HUES48 (cell line): ENCODE results near the gene IGF2R.
"Not testable (repeated sequence)": the region's sequence is repeated elsewhere in the genome, so short reads cannot be mapped to it uniquely, and the experiment has no call there.

Experiments
- H3K27ac ChIP-seq: one replicate; pipeline ENCODE4 v1.7.0; 2013; ENCODE audit warnings: low read depth, low read length, inconsistent platforms
- H3K27me3 ChIP-seq: 2 replicates; pipeline ENCODE4 v1.6.1; 2013; ENCODE audit warnings: mild to moderate bottlenecking, low read length; ENCODE audit not compliant: control insufficient read depth, insufficient read depth
- H3K36me3 ChIP-seq: 2 replicates; pipeline ENCODE4 v1.6.1; 2013; ENCODE audit warnings: low read length; ENCODE audit not compliant: control insufficient read depth, insufficient read depth
- H3K4me1 ChIP-seq: 2 replicates; pipeline ENCODE4 v1.6.1; 2013; ENCODE audit warnings: mild to moderate bottlenecking, low read length; ENCODE audit not compliant: control insufficient read depth, insufficient read depth
- H3K4me3 ChIP-seq: 2 replicates; pipeline ENCODE4 v1.5.1; 2013; ENCODE audit warnings: mild to moderate bottlenecking, low read depth, low read length
- H3K9ac ChIP-seq: 2 replicates; pipeline ENCODE4 v1.6.1; 2013; ENCODE audit warnings: mild to moderate bottlenecking, low read depth, low read length, moderate library complexity
- H3K9me3 ChIP-seq: 2 replicates; pipeline ENCODE4 v1.6.1; 2013; ENCODE audit warnings: low read length; ENCODE audit not compliant: control insufficient read depth, insufficient read depth

IGF2R gene

GRCh38 chr6:160103825-160104100, 134.9 kb downstream of the IGF2R start:
- H3K27ac ChIP-seq = no peak overlapping the region
- no peaks in the 10 kb centered on the region for H3K4me1 ChIP-seq
- H3K36me3 ChIP-seq = peaks cover 47% of the 10 kb centered on the region
- no peaks in the 10 kb centered on the region for H3K27me3 ChIP-seq
- no peak overlapping the region for H3K9ac ChIP-seq
- H3K4me3 ChIP-seq = no peak overlapping the region
- H3K9me3 ChIP-seq = no peaks in the 10 kb centered on the region

GRCh38 chr6:160104821-160105517, 136.1 kb downstream of the IGF2R start:
- H3K4me1 ChIP-seq = no peaks in the 10 kb centered on the region
- no peak overlapping the region for H3K9ac ChIP-seq
- peaks cover 42% of the 10 kb centered on the region for H3K36me3 ChIP-seq
- no peak overlapping the region for H3K4me3 ChIP-seq
- H3K9me3 ChIP-seq = no peaks in the 10 kb centered on the region
- H3K27me3 ChIP-seq = no peaks in the 10 kb centered on the region
- H3K27ac ChIP-seq = no peak overlapping the region

GRCh38 chr6:160106010-160106409, 137.1 kb downstream of the IGF2R start:
- Histone ChIP-seq H3K4me1 (no peaks in the 10 kb centered on the region), H3K9ac (no peak overlapping the region), H3K36me3 (peaks cover 36% of the 10 kb centered on the region), H3K4me3 (no peak overlapping the region), H3K27ac (no peak overlapping the region), H3K27me3 (no peaks in the 10 kb centered on the region), H3K9me3 (no peaks in the 10 kb centered on the region)

- peaks cover 4% of the 10 kb centered on the region; the same call in 1 of the 2 replicates for H3K4me1 ChIP-seq
- H3K36me3 ChIP-seq = peaks cover 29% of the 10 kb centered on the region
- no peak overlapping the region for H3K27ac ChIP-seq
- H3K9me3 ChIP-seq = no peaks in the 10 kb centered on the region
- no peaks in the 10 kb centered on the region for H3K27me3 ChIP-seq
- H3K4me3 ChIP-seq = no peak overlapping the region
- H3K9ac ChIP-seq = no peak overlapping the region
Observed at GRCh38 chr6:160106701-160107100, 137.8 kb downstream of the IGF2R start.

GRCh38 chr6:160108077-160108476, 139.2 kb downstream of the IGF2R start:
- Histone ChIP-seq H3K9ac (no peak overlapping the region), H3K9me3 (no peaks in the 10 kb centered on the region), H3K4me1 (peaks cover 7% of the 10 kb centered on the region; the same call in 1 of the 2 replicates), H3K4me3 (no peak overlapping the region), H3K27ac (no peak overlapping the region), H3K27me3 (no peaks in the 10 kb centered on the region), H3K36me3 (peaks cover 26% of the 10 kb centered on the region)

- no peak overlapping the region for H3K9ac ChIP-seq
Observed at GRCh38 chr6:160110586-160111123, 141.8 kb downstream of the IGF2R start.

GRCh38 chr6:160111806-160112205, 142.9 kb downstream of the IGF2R start:
- peaks cover 7% of the 10 kb centered on the region; the same call in 1 of the 2 replicates for H3K4me1 ChIP-seq
- H3K36me3 ChIP-seq = no peaks in the 10 kb centered on the region
- H3K4me3 ChIP-seq = no peak overlapping the region
- H3K27me3 ChIP-seq = no peaks in the 10 kb centered on the region
- no peaks in the 10 kb centered on the region for H3K9me3 ChIP-seq
- H3K9ac ChIP-seq = no peak overlapping the region
- H3K27ac ChIP-seq = peak overlapping the region; percentile 30

More at GRCh38 chr6:160110586-160111123, 141.8 kb downstream of the IGF2R start:
- H3K4me1 ChIP-seq = peaks cover 7% of the 10 kb centered on the region; the same call in 1 of the 2 replicates
- no peaks in the 10 kb centered on the region for H3K27me3 ChIP-seq
- no peak overlapping the region for H3K27ac ChIP-seq
- peaks cover 5% of the 10 kb centered on the region for H3K36me3 ChIP-seq
- H3K4me3 ChIP-seq = no peak overlapping the region
- no peaks in the 10 kb centered on the region for H3K9me3 ChIP-seq

- H3K9ac ChIP-seq = no peak overlapping the region
- no peak overlapping the region for H3K27ac ChIP-seq
- peaks cover 7% of the 10 kb centered on the region; the same call in 1 of the 2 replicates for H3K4me1 ChIP-seq
- no peak overlapping the region for H3K4me3 ChIP-seq
- peaks cover 2% of the 10 kb centered on the region; the same call in 1 of the 2 replicates for H3K9me3 ChIP-seq
- no peaks in the 10 kb centered on the region for H3K36me3 ChIP-seq
- no peaks in the 10 kb centered on the region for H3K27me3 ChIP-seq
Observed at GRCh38 chr6:160112628-160113299, 143.9 kb downstream of the IGF2R start.

GRCh38 chr6:160114536-160114935, 145.7 kb downstream of the IGF2R start:
- not testable (repeated sequence) for H3K4me1 ChIP-seq, H3K4me3 ChIP-seq, H3K9ac ChIP-seq, H3K27me3 ChIP-seq, H3K27ac ChIP-seq, H3K36me3 ChIP-seq
- peaks cover 12% of the 10 kb centered on the region for H3K9me3 ChIP-seq

GRCh38 chr6:160115421-160115820, 146.5 kb downstream of the IGF2R start:
- Histone ChIP-seq H3K4me3 (no peak overlapping the region), H3K9me3 (peaks cover 12% of the 10 kb centered on the region), H3K36me3 (no peaks in the 10 kb centered on the region), H3K27me3 (no peaks in the 10 kb centered on the region), H3K9ac (no peak overlapping the region), H3K4me1 (peaks cover 7% of the 10 kb centered on the region; the same call in 1 of the 2 replicates), H3K27ac (no peak overlapping the region)

GRCh38 chr6:160116411-160116810, 147.5 kb downstream of the IGF2R start:
- peaks cover 12% of the 10 kb centered on the region for H3K9me3 ChIP-seq
- no peaks in the 10 kb centered on the region for H3K36me3 ChIP-seq
- H3K27me3 ChIP-seq = no peaks in the 10 kb centered on the region
- H3K27ac ChIP-seq = no peak overlapping the region
- no peak overlapping the region for H3K4me3 ChIP-seq
- H3K4me1 ChIP-seq = peaks cover 5% of the 10 kb centered on the region; the same call in 1 of the 2 replicates
- no peak overlapping the region for H3K9ac ChIP-seq
